NT2/D1 (cell line): ENCODE data around the gene C3AR1.

Experiments
- SUZ12 ChIP-seq: IDR thresholded peaks from 2 replicates; pipeline ENCODE4 v1.6.1; 2011; ENCODE audit not compliant: insufficient read length, insufficient read depth; ENCODE audit errors: extremely low read depth
- ZNF274 ChIP-seq: IDR thresholded peaks from 2 replicates; pipeline ENCODE4 v1.6.1; 2011; ENCODE audit warnings: mild to moderate bottlenecking, low read depth, low read length

DNA sequence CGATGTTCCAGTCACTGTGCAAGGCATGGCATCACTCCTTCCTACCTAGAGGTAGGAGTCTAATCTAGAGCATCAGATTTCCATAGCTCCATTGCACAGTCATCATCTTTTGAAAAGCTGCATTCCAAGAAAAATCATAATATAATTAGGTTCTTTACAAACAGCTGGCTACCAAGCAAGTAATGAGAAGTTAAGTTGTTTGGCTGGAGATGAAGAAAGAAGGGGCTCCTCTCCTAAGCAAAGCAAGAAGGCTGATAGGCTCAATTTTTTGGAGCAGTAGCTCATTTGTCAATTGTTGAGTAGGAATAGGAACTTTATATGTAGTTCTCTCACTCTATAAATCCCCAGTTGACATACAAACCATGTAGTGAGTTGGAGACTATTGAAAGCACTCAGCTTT, 25.4 kb downstream of the C3AR1 start:
- no peak for TF ChIP-seq ZNF274
- TF ChIP-seq SUZ12 = no peak
